ENCODE results near the gene POLR2L. TPM values are rescaled to one million over a fixed set of nuclear protein-coding genes. Genes with fewer than 3 reads are reported as not detected.

Gene POLR2L
- total RNA-seq, 4 donors from 2014 or later: 71.4 to 189 (median 92.3) TPM

DNA sequence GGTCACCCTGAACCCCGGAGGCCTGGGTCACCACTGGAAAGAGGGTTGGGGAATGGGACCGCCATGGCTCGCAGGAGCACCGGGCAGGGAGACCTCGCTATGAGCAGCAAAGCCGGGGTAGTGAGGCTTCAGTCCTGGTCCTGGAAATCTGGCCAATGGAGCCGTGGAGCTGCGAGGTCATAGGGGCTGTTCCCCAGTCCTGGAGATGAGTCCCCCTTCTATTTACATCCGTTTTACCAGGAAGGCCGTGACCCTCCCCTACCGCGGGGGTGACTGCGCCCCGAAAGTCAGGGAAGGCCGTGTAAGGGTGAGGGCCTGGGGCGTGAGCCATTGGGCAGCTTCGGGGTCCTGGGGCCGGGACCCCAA lies 37.7 kb downstream of the POLR2L start:
- H3K9me3 ChIP-seq: no peaks in the 10 kb centered on the region
- TF ChIP-seq POLR2AphosphoS5 (IDR thresholded peaks at IDR 0.05): no peak
- no peak for TF ChIP-seq EP300 (IDR thresholded peaks at IDR 0.05)
- no peak for TF ChIP-seq POLR2A (IDR thresholded peaks at IDR 0.05; ENCODE audit: low read depth)
- TF ChIP-seq CTCF (IDR thresholded peaks at IDR 0.05): no peak
- WGBS: 0% methylated on average over 2 of the region's 18 CpGs
- peaks cover 31 to 46% (median 38%) of the 10 kb centered on the region in 4 donors for H3K4me1 ChIP-seq
- intact Hi-C loops (cut with DNase I): no loop called here
- DNase-seq (ENCODE audit: extremely low spot score): no peak
- H3K27ac ChIP-seq (replicated peaks in 1 of 4): peak overlapping the region; percentile 84 to 95 (median 92)
- peak overlapping the region; percentile 63 to 75 (median 68) for H3K4me3 ChIP-seq
- peaks cover 8 to 37% (median 34%) of the 10 kb centered on the region in 4 donors for H3K36me3 ChIP-seq
- H3K27me3 ChIP-seq: no peaks in the 10 kb centered on the region

DNA sequence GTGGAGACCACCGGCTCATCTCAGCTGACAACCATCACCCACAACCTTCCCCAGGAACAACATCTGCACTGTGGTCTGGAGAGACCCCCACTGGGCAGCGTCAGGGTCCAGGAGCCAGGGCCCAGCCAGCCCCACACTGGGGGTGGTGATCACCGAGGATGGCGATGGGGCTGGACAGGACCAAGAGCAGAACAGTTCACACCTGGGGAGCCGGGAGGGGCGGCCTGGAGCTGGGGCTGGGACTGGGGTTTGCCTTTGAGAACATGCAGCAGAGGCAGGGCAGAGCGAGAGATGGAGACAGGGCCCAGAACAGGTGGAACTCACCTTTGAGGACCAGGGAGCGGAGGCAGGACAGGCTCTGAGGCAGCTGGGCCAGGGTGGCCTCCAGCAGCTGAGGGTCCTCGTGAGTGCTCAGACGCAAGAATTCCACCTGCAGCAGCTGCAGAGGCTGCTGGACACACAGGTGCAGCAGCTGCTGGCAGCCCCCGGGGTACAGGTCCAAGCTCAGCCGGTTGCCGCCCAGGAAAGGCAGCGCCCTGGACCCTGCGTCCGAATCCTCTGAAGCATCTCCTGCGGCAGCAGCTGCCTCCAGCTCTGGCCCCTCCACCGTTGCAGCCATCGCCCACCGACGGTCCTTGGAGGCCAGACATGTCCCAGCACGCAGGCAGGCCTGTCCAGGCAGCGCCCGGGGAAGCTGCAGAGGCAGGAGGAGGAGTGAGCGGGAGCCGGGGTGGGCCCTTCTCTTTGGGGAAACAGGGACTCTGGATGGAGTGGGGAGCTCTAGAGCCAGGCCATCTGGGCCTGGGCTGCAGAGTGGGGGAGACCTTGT lies 38.3 kb downstream of the POLR2L start:
- WGBS: 44% methylated on average over 10 of the region's 26 CpGs
- H3K4me1 ChIP-seq: peaks cover 31 to 44% (median 38%) of the 10 kb centered on the region in 4 donors
- H3K36me3 ChIP-seq: peaks cover 14 to 43% (median 39%) of the 10 kb centered on the region in 4 donors
- intact Hi-C loops (cut with DNase I): no loop called here
- H3K27ac ChIP-seq (replicated peaks in 1 of 4): peak overlapping the region in 2 of 4 donors; percentile 95
- no peaks in the 10 kb centered on the region for H3K9me3 ChIP-seq
- TF ChIP-seq CTCF (IDR thresholded peaks at IDR 0.05): no peak
- TF ChIP-seq POLR2AphosphoS5 (IDR thresholded peaks at IDR 0.05): no peak
- TF ChIP-seq POLR2A (IDR thresholded peaks at IDR 0.05; ENCODE audit: low read depth): no peak
- TF ChIP-seq EP300 (IDR thresholded peaks at IDR 0.05): no peak
- no peak for DNase-seq (ENCODE audit: extremely low spot score)
- no peaks in the 10 kb centered on the region for H3K27me3 ChIP-seq
- peak overlapping the region; percentile 63 to 75 (median 68) for H3K4me3 ChIP-seq

DNA sequence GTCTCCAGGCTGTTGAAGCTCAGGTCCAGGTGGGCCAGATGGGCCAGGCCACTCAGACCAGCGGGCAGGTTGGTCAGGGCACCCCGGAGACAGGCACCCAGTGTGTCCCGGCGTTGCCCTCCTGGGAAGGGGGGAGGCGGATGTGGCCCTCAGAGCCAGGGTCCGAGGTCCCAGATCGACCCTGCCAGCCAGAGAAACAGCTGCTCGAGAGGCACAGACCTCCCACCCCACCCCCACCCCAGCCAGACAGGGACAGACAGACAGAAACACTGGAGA lies 38.9 kb downstream of the POLR2L start:
- intact Hi-C loops (cut with DNase I): no loop called here
- Histone ChIP-seq H3K36me3 (peaks cover 14 to 44% (median 40%) of the 10 kb centered on the region in 4 donors), H3K9me3 (no peaks in the 10 kb centered on the region), H3K4me1 (peaks cover 29 to 43% (median 35%) of the 10 kb centered on the region in 4 donors), H3K4me3 (no peak overlapping the region), H3K27ac (replicated peaks in 1 of 4) (no peak overlapping the region), H3K27me3 (no peaks in the 10 kb centered on the region)
- no peak for TF ChIP-seq POLR2AphosphoS5 (IDR thresholded peaks at IDR 0.05)
- no peak for TF ChIP-seq EP300 (IDR thresholded peaks at IDR 0.05)
- no peak for TF ChIP-seq POLR2A (IDR thresholded peaks at IDR 0.05; ENCODE audit: low read depth)
- no peak for TF ChIP-seq CTCF (IDR thresholded peaks at IDR 0.05)
- no peak for DNase-seq (ENCODE audit: extremely low spot score)
- 93% methylated on average over 3 of the region's 8 CpGs for WGBS

GRCh38 chr11:802693-803466 lies 39.4 kb downstream of the POLR2L start:
- Histone ChIP-seq H3K4me3 (no peak overlapping the region), H3K27ac (replicated peaks in 1 of 4) (no peak overlapping the region), H3K9me3 (no peaks in the 10 kb centered on the region), H3K36me3 (peaks cover 14 to 44% (median 40%) of the 10 kb centered on the region in 4 donors), H3K27me3 (no peaks in the 10 kb centered on the region), H3K4me1 (peaks cover 26 to 42% (median 33%) of the 10 kb centered on the region in 4 donors)
- DNase-seq (ENCODE audit: extremely low spot score): no peak
- WGBS: 94% methylated on average over 14 of the region's 28 CpGs
- no peak for TF ChIP-seq EP300 (IDR thresholded peaks at IDR 0.05)
- TF ChIP-seq CTCF (IDR thresholded peaks at IDR 0.05): no peak
- TF ChIP-seq POLR2A (IDR thresholded peaks at IDR 0.05; ENCODE audit: low read depth): no peak
- intact Hi-C loops (cut with DNase I): no loop called here
